HCT116 (cell line): ENCODE results near the gene MATK.

Experiments
- CBX3 ChIP-seq: IDR thresholded peaks from 2 replicates; pipeline ENCODE4 v1.6.1; 2012; ENCODE audit warnings: low read depth
- EZH2 ChIP-seq: fragments of 200-600 bp; sonication (generic); IDR thresholded peaks from 2 replicates; pipeline ENCODE4 v1.6.1; 2017; ENCODE audit warnings: antibody characterized with exemption, mixed run types
- EZH2phosphoT487 ChIP-seq: fragments of 200-600 bp; IDR thresholded peaks from 2 replicates; pipeline ENCODE4 v1.6.1; 2018; ENCODE audit warnings: antibody characterized with exemption, borderline replicate concordance
- POLR2A ChIP-seq: IDR thresholded peaks from 2 replicates; pipeline ENCODE4 v1.7.0; 2011; ENCODE audit warnings: borderline replicate concordance; ENCODE audit not compliant: insufficient read depth, insufficient read length; ENCODE audit errors: extremely low read depth
- ZFX ChIP-seq: fragments of 450-650 bp; IDR thresholded peaks from 2 replicates; pipeline ENCODE4 v1.6.1; 2017
- TF ChIP-seq, protein P1 (sequence below), 3 experiments: fragments of 200-600 bp in 1 of 3; sonication (generic) in 1 of 3; IDR thresholded peaks in 2 of 3; conservative IDR thresholded peaks in 1 of 3; 2 replicates each; pipeline ENCODE4 v1.5.1; 2012 to 2017; ENCODE audit warnings: low read depth in 2 of 3, low read length in 2 of 3, antibody characterized with exemption in 1 of 3, borderline replicate concordance in 1 of 3, control low read depth in 1 of 3, mild to moderate bottlenecking in 1 of 3, mixed read lengths in 1 of 3, mixed run types in 1 of 3, moderate library complexity in 1 of 3; ENCODE audit not compliant: insufficient read depth in 1 of 3
- TF ChIP-seq, protein P2 (sequence below): IDR thresholded peaks from 2 replicates; pipeline ENCODE4 v1.6.1; 2012

DNA sequence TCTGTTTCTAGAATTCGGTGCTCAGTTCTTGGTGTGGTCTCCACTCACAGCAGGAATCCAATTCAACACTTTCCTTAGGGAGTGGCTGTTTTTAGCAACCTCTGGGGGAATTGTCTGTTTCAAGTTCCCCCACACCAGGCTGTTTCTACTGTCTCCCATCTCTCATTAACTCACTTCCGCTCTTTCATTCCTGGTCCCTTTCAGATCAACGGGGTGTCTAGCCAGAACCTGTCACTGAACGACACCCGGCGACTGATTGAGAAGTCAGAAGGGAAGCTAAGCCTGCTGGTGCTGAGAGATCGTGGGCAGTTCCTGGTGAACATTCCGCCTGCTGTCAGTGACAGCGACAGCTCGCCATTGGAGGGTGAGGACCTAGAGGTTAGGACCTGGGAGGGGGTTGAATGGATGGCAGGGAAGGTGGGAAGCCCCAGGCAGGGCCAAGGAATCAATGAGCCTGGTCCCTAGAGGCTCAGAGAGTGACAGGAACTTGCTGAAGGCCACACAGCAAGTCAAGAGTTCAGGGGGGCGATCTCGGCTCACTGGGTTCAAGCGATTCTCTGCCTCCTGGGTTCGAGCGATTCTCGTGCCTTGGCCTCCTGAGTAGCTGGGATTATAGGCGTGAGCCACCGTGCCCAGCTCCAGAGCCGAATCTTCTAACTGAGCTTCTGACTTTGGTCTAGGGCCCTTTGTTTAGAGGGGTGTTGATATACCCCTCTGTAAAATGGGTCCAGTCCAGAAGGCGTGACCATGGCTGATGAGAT, 52.5 kb downstream of the MATK start:
- TF ChIP-seq, protein P1, sequence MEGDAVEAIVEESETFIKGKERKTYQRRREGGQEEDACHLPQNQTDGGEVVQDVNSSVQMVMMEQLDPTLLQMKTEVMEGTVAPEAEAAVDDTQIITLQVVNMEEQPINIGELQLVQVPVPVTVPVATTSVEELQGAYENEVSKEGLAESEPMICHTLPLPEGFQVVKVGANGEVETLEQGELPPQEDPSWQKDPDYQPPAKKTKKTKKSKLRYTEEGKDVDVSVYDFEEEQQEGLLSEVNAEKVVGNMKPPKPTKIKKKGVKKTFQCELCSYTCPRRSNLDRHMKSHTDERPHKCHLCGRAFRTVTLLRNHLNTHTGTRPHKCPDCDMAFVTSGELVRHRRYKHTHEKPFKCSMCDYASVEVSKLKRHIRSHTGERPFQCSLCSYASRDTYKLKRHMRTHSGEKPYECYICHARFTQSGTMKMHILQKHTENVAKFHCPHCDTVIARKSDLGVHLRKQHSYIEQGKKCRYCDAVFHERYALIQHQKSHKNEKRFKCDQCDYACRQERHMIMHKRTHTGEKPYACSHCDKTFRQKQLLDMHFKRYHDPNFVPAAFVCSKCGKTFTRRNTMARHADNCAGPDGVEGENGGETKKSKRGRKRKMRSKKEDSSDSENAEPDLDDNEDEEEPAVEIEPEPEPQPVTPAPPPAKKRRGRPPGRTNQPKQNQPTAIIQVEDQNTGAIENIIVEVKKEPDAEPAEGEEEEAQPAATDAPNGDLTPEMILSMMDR (IDR thresholded peaks at IDR 0.05 in 2 of 3, conservative IDR thresholded peaks at IDR 0.05 in 1 of 3; ENCODE audit: borderline replicate concordance in 1 of 3, insufficient read depth in 1 of 3, low read depth in 2 of 3, low read length in 2 of 3), result no peak
- TF ChIP-seq, protein P2, sequence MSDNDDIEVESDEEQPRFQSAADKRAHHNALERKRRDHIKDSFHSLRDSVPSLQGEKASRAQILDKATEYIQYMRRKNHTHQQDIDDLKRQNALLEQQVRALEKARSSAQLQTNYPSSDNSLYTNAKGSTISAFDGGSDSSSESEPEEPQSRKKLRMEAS, result no peak
- no peak for TF ChIP-seq POLR2A
- no peak for TF ChIP-seq CBX3
- TF ChIP-seq EZH2phosphoT487, result no peak
- no peak for TF ChIP-seq ZFX
- no peak for TF ChIP-seq EZH2
